Esophagus squamous epithelium (tissue), 5 donors: ENCODE measurements around the gene CCDC136. TPM values are rescaled to one million over a fixed set of nuclear protein-coding genes. Genes with fewer than 3 reads are reported as not detected.

Source experiments
- DNase-seq: peaks from one replicate; lab custom pipeline; 2025; lab: John Stamatoyannopoulos, UW
- H3K27ac ChIP-seq, 4 donors: fragments of 200-600 bp; sonication (generic); one replicate each; pipeline ENCODE4 v1.5.1; 2016 to 2019; ENCODE audit warnings: mild to moderate bottlenecking in 1 of 4
- H3K27me3 ChIP-seq, 4 donors: fragments of 200-600 bp; sonication (generic); 1 replicate in 3 of 4; 2 replicates in 1 of 4; pipeline versions ENCODE4 v1.5.1 to v1.6.0; 2017 to 2021; ENCODE audit warnings: antibody characterized with exemption in 1 of 4
- H3K36me3 ChIP-seq, 3 donors: fragments of 200-600 bp; sonication (generic); one replicate each; pipeline ENCODE4 v1.5.1; 2016 to 2019
- H3K4me1 ChIP-seq, 3 donors: fragments of 200-600 bp; sonication (generic); one replicate each; pipeline ENCODE4 v1.5.1; 2017 to 2019
- H3K4me3 ChIP-seq, 4 donors: fragments of 200-600 bp; sonication (generic); 1 replicate in 3 of 4; 2 replicates in 1 of 4; pipeline ENCODE4 v1.5.1; 2016 to 2019; ENCODE audit warnings: mild to moderate bottlenecking in 2 of 4, moderate library complexity in 1 of 4
- H3K9me3 ChIP-seq, 3 donors: fragments of 200-600 bp; sonication (generic); one replicate each; pipeline ENCODE4 v1.5.1; 2016 to 2019
- POLR2A ChIP-seq, 4 donors: fragments of 450-650 bp; IDR thresholded peaks; one replicate each; pipeline ENCODE4 v1.6.1; 2017; ENCODE audit warnings: antibody characterized with exemption in 4 of 4, mild to moderate bottlenecking in 4 of 4, moderate library complexity in 3 of 4
- WGBS, 2 donors: methylation state at CpG; one replicate each; pipeline ENCODE4 v1.1.5; 2018; 5-methylcytosine and 5-hydroxymethylcytosine counted together
- intact Hi-C: fragments of 100-400 bp; cut with DNase I; formaldehyde crosslinking; loops from one replicate; pipeline ENCODE4 v1.15.0; 2022
- total RNA-seq, 4 donors: library from RNA; depleted of rRNA; stranded (reverse); fragments of >200 nt; gene quantifications; one replicate each; pipeline ENCODE4 v1.1.0, GENCODE V29; 2016
- TF ChIP-seq, protein P1 (sequence below), 6 experiments: fragments of 450-650 bp in 4 of 6; fragments of 200-600 bp in 2 of 6; sonication (generic) in 2 of 6; IDR thresholded peaks; one replicate each; pipeline ENCODE4 v1.5.1; 2016 to 2019; ENCODE audit warnings: antibody characterized with exemption in 6 of 6, mild to moderate bottlenecking in 4 of 6, moderate library complexity in 4 of 6
- donor health status: DM: yes; HTN: yes; CAD: no.

Gene CCDC136
- total RNA-seq, 4 donors from 2014 or later, result 0.09 to 5.1 (median 2.2) TPM

DNA sequence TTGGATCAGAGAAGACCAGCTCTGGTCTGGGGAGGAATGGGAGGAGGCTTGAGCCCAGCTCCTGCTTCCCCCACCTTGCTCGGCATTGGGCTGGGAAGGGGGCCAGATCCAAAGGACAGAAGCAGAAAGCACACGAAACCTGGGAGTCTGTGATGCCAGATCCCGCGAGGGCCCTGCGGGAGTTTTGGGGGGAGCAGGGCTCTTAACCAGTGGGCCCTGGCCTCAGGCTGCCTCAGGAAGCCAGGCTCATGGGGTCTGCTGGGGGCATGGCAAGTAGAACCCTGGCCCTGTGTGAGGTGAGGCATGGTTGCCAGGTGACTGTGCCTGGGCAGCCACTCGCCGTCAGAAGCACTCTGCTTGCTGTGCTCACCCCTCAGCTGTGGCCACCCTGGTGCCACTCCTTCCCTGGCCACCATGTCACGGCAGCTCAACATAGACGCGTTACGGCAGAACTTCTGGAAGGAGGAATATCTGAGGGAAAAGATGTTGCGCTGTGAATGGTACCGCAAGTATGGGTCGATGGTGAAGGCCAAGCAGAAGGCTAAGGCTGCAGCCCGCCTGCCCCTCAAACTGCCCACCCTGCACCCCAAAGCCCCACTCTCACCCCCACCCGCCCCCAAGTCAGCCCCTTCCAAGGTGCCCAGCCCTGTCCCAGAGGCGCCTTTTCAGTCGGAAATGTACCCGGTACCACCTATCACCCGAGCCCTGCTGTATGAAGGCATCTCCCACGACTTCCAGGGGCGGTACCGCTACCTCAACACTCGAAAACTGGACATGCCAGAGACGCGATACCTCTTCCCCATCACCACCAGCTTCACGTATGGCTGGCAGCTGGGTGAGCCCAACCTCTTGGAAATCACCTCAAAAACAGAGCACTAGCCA lies 74.5 kb downstream of the CCDC136 start:
- H3K4me1 ChIP-seq, result peaks cover 40 to 84% (median 41%) of the 10 kb centered on the region in 3 donors
- DNase-seq, result no peak
- peak overlapping the region in 2 of 4 donors; percentile 73 to 83 for H3K27ac ChIP-seq
- 96 to 100% methylated on average over 3 to 10 of the region's 27 CpGs for WGBS, 2 donors
- TF ChIP-seq, protein P1, sequence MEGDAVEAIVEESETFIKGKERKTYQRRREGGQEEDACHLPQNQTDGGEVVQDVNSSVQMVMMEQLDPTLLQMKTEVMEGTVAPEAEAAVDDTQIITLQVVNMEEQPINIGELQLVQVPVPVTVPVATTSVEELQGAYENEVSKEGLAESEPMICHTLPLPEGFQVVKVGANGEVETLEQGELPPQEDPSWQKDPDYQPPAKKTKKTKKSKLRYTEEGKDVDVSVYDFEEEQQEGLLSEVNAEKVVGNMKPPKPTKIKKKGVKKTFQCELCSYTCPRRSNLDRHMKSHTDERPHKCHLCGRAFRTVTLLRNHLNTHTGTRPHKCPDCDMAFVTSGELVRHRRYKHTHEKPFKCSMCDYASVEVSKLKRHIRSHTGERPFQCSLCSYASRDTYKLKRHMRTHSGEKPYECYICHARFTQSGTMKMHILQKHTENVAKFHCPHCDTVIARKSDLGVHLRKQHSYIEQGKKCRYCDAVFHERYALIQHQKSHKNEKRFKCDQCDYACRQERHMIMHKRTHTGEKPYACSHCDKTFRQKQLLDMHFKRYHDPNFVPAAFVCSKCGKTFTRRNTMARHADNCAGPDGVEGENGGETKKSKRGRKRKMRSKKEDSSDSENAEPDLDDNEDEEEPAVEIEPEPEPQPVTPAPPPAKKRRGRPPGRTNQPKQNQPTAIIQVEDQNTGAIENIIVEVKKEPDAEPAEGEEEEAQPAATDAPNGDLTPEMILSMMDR (IDR thresholded peaks at IDR 0.05), result no peak
- TF ChIP-seq POLR2A (IDR thresholded peaks at IDR 0.05), result no peak
- no peaks in the 10 kb centered on the region for H3K27me3 ChIP-seq
- intact Hi-C loops, result no loop called here
- H3K36me3 ChIP-seq, result peaks cover 0 to 24% (median 15%) of the 10 kb centered on the region in 3 donors
- no peaks in the 10 kb centered on the region for H3K9me3 ChIP-seq
- no peak overlapping the region for H3K4me3 ChIP-seq

DNA sequence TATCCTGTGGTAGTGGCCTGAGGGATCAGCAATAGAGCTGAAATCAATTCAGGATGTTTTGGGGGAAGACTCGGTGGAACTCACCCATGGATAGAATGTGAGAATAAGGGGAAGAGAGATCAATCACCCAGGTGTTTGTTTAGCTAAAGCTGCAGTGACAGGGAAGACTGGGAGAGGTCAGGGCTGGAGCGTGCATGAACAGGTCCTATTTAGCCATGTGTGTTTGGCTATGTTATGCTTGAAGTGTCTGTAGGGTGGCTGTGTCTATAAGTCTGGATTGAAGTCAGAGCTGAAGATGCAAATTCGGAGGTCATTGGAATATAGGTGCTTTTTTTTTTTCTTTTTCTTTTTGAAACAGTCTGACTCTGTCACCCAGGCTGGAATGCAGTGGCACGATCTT lies 75.5 kb downstream of the CCDC136 start:
- WGBS, 2 donors, result 37 to 41% methylated on average over 4 of the region's 4 CpGs
- DNase-seq, result no peak
- no peaks in the 10 kb centered on the region for H3K9me3 ChIP-seq
- peaks cover 36 to 80% (median 37%) of the 10 kb centered on the region in 3 donors for H3K4me1 ChIP-seq
- no peaks in the 10 kb centered on the region for H3K27me3 ChIP-seq
- TF ChIP-seq, protein P1 (IDR thresholded peaks at IDR 0.05), result no peak
- no peak for TF ChIP-seq POLR2A (IDR thresholded peaks at IDR 0.05)
- H3K27ac ChIP-seq, result peak overlapping the region in 3 of 4 donors; percentile 72 to 83 (median 73)
- peaks cover 0 to 24% (median 15%) of the 10 kb centered on the region in 3 donors for H3K36me3 ChIP-seq
- intact Hi-C loops, result no loop called here
- no peak overlapping the region for H3K4me3 ChIP-seq

DNA sequence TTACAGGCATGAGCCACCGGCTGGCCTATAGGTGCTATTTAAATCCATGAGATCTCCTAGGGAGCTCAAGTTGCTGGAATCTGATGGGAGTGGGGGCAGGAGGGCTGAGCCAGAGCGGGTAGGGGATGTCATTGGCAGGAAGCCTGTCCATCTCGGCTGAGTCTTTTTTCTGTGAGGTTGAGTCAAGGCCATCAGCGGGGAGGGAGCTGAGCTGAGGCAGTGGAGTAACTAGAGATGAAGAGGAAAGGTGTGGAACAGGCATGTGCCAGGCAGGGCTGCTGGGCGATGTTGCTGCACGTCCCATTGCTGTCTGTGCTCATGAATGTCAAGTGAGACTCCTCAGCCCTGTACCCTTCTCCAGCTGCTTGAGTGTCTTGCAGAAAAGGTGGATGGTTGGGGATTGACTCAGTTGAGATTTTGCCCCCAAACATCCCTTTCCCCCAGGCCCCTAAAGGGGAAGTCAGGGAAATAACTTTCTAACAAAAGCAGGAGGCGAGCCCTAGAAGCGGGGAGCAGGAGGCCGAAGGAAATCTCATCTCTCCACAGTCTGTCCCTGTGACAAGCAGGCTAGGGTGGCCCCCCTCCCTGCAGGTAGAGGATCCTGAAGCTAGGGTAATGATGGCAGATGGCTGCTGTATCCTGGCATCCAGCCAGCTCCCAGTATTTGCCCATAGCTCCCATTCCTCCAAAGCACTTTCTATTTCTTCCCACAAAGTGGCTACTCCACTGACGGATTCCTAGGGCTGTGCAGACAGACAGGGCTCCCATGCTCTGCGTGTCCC lies 76.3 kb downstream of the CCDC136 start:
- Histone ChIP-seq H3K4me1 (peaks cover 33 to 77% (median 36%) of the 10 kb centered on the region in 3 donors), H3K27me3 (no peaks in the 10 kb centered on the region), H3K9me3 (no peaks in the 10 kb centered on the region), H3K36me3 (peaks cover 0 to 24% (median 15%) of the 10 kb centered on the region in 3 donors), H3K27ac (peak overlapping the region; percentile 63 to 83 (median 74)), H3K4me3 (peak overlapping the region in 3 of 4 donors; percentile 48 to 81 (median 66))
- 47 to 56% methylated on average over 8 to 10 of the region's 11 CpGs for WGBS, 2 donors
- no peak for DNase-seq
- intact Hi-C loops, result no loop called here
- no peak for TF ChIP-seq POLR2A (IDR thresholded peaks at IDR 0.05)
- TF ChIP-seq, protein P1 (IDR thresholded peaks at IDR 0.05), result no peak

DNA sequence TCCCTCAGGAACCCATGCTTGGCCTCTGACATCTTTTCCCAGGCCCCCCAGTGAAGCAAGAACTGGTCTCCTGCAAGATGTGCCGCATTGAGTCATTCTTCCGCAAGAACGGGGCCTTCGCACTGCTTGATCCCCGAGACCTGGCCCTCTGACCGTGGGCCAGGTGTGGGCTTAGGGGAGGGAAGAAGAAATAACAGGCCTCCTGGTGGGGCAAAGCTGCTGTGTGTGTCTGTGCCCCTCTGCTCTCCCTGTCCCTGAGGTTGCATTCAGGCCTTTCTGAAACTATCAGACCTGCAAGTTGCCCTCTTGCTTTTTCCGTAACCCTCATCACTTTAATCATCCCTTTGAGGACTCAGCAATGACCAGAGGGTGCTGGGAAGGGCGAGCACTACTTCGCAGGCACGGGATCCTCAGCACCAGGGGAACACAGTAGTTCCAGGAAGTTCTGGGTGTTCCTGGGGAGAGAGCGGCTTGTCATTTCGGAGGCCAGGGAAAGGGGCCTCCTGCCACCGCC lies 76.9 kb downstream of the CCDC136 start:
- H3K27ac ChIP-seq, result peak overlapping the region; percentile 63 to 83 (median 74)
- H3K9me3 ChIP-seq, result no peaks in the 10 kb centered on the region
- 24 to 29% methylated on average over 7 to 8 of the region's 13 CpGs for WGBS, 2 donors
- intact Hi-C loops, result no loop called here
- DNase-seq, result no peak
- TF ChIP-seq, protein P1 (IDR thresholded peaks at IDR 0.05), result no peak
- TF ChIP-seq POLR2A (IDR thresholded peaks at IDR 0.05), result no peak
- H3K4me3 ChIP-seq, result peak overlapping the region; percentile 48 to 81 (median 62)
- H3K4me1 ChIP-seq, result peaks cover 31 to 72% (median 33%) of the 10 kb centered on the region in 3 donors
- H3K27me3 ChIP-seq, result no peaks in the 10 kb centered on the region
- peaks cover 0 to 24% (median 15%) of the 10 kb centered on the region in 3 donors for H3K36me3 ChIP-seq
